CD8-positive, alpha-beta memory T cell (primary cell): ENCODE data around the gene SLC6A7. TPM values are rescaled to one million over a fixed set of nuclear protein-coding genes. Genes with fewer than 3 reads are reported as not detected.
"Not testable (repeated sequence)": the region's sequence is repeated elsewhere in the genome, so short reads cannot be mapped to it uniquely, and the experiment has no call there.

ENCODE experiments used
- CTCF ChIA-PET: fragments of 350-600 bp; sonication (Branson Sonifier 250); formaldehyde crosslinking; loops from one replicate; lab custom pipeline; 2021; ENCODE audit warnings: antibody characterized with exemption; lab: Charles Lee
- POLR2A ChIA-PET: fragments of 350-600 bp; sonication (Branson Sonifier 250); formaldehyde crosslinking; loops from one replicate; lab custom pipeline; 2021; ENCODE audit warnings: antibody characterized with exemption; lab: Charles Lee
- DNase-seq, 5 donors: peaks; one replicate each; pipeline versions ENCODE4 v3.0.0 to v3.0.0-alpha.2; 2020 to 2022; ENCODE audit warnings: mixed read lengths in 1 of 5
- H3K27ac ChIP-seq: one replicate; pipeline ENCODE4 v1.7.0; 2013; ENCODE audit warnings: low read depth, mild to moderate bottlenecking, low read length, moderate library complexity
- H3K27me3 ChIP-seq: 2 replicates; pipeline ENCODE4 v1.7.0; 2013; ENCODE audit warnings: low read length, mild to moderate bottlenecking; ENCODE audit not compliant: insufficient read depth, poor library complexity, severe bottlenecking
- H3K36me3 ChIP-seq: 2 replicates; pipeline ENCODE4 v1.7.0; 2013; ENCODE audit warnings: mild to moderate bottlenecking, low read length, moderate library complexity; ENCODE audit not compliant: insufficient read depth
- H3K4me1 ChIP-seq: 2 replicates; pipeline ENCODE4 v1.7.0; 2013; ENCODE audit warnings: mild to moderate bottlenecking, low read length, moderate library complexity; ENCODE audit not compliant: insufficient read depth
- H3K4me3 ChIP-seq: 2 replicates; pipeline ENCODE4 v1.7.0; 2013; ENCODE audit warnings: mild to moderate bottlenecking, low read length
- H3K9me3 ChIP-seq: 2 replicates; pipeline ENCODE4 v1.7.0; 2013; ENCODE audit warnings: mild to moderate bottlenecking, low read length
- H3K27ac Mint-ChIP-seq, 8 donors: one replicate each; pipeline ENCODE4 v1.8.0; 2020 to 2021; ENCODE audit warnings: mixed read lengths in 8 of 8, mild to moderate bottlenecking in 6 of 8, inconsistent platforms in 3 of 8, moderate library complexity in 3 of 8
- H3K27me3 Mint-ChIP-seq, 2 donors: one replicate each; pipeline ENCODE4 v1.8.0; 2020 to 2021; ENCODE audit warnings: mixed read lengths in 2 of 2, mild to moderate bottlenecking in 1 of 2, moderate library complexity in 1 of 2
- H3K36me3 Mint-ChIP-seq, 3 donors: one replicate each; pipeline ENCODE4 v1.8.0; 2020 to 2021; ENCODE audit warnings: mixed read lengths in 3 of 3, inconsistent platforms in 1 of 3, mild to moderate bottlenecking in 1 of 3
- H3K4me1 Mint-ChIP-seq, 3 donors: one replicate each; pipeline ENCODE4 v1.8.0; 2020 to 2021; ENCODE audit warnings: mixed read lengths in 3 of 3, inconsistent platforms in 1 of 3, mild to moderate bottlenecking in 1 of 3
- H3K4me3 Mint-ChIP-seq, 7 donors: one replicate each; pipeline ENCODE4 v1.8.0; 2020 to 2021; ENCODE audit warnings: mixed read lengths in 7 of 7, mild to moderate bottlenecking in 6 of 7, moderate library complexity in 4 of 7, inconsistent platforms in 2 of 7
- H3K9me3 Mint-ChIP-seq, 5 donors: one replicate each; pipeline ENCODE4 v1.8.0; 2020 to 2022; ENCODE audit warnings: mixed read lengths in 5 of 5, mild to moderate bottlenecking in 3 of 5, moderate library complexity in 2 of 5, inconsistent platforms in 1 of 5
- polyA plus RNA-seq: library from polyadenylated mRNA; unstranded; fragments of 300-500 nt; fragmentation: Illumina TruSeq; gene quantifications from one replicate; pipeline ENCODE4 v1.2.3, GENCODE V29; 2021
- total RNA-seq, 2 experiments: library from RNA; stranded (reverse); gene quantifications; one replicate each; pipeline ENCODE4 v1.2.3, GENCODE V29; 2021

Gene SLC6A7
- total and polyA plus RNA-seq, 3 experiments from 2014 or later = not detected

GRCh38 chr5:150233706-150234105, 43.8 kb downstream of the SLC6A7 start:
- H3K36me3 Mint-ChIP-seq, POLR2A ChIA-PET, H3K4me3 ChIP-seq, H3K4me3 Mint-ChIP-seq, H3K27ac Mint-ChIP-seq, H3K27ac ChIP-seq, H3K4me1 Mint-ChIP-seq, H3K27me3 ChIP-seq, H3K27me3 Mint-ChIP-seq, H3K9me3 ChIP-seq, H3K4me1 ChIP-seq, H3K9me3 Mint-ChIP-seq, H3K36me3 ChIP-seq, DNase-seq: not testable (repeated sequence)
- CTCF ChIA-PET = interaction anchor here (1.5 kb wide), 1 partner anchor 75 kb away, joined by 3 read pairs; no protein-coding TSS in a partner anchor

- H3K4me1 ChIP-seq = no peaks in the 10 kb centered on the region
- Mint-ChIP-seq H3K4me3 (no peak overlapping the region), H3K27ac (peak overlapping the region in 1 of 8 donors; percentile 2), H3K9me3 (no peaks in the 10 kb centered on the region), H3K4me1 (no peaks in the 10 kb centered on the region), H3K36me3 (no peaks in the 10 kb centered on the region), H3K27me3 (no peaks in the 10 kb centered on the region)
- no peak for DNase-seq
- no peaks in the 10 kb centered on the region for H3K27me3 ChIP-seq
- ChIA-PET CTCF (interaction anchor here (0.7 to 1.5 kb wide), 2 partner anchors 18 to 76 kb away, joined by 3 read pairs; no protein-coding TSS in a partner anchor), POLR2A (no interaction called here)
- H3K9me3 ChIP-seq = no peaks in the 10 kb centered on the region
- H3K36me3 ChIP-seq = no peaks in the 10 kb centered on the region
- no peak overlapping the region for H3K4me3 ChIP-seq
- H3K27ac ChIP-seq = no peak overlapping the region
Measured at GRCh38 chr5:150234576-150235499, 45.0 kb downstream of the SLC6A7 start.

- H3K9me3 ChIP-seq = no peaks in the 10 kb centered on the region
- no peak for DNase-seq
- no peak overlapping the region for H3K4me3 ChIP-seq
- H3K36me3 Mint-ChIP-seq = no peaks in the 10 kb centered on the region
- no peaks in the 10 kb centered on the region for H3K27me3 Mint-ChIP-seq
- no peaks in the 10 kb centered on the region for H3K27me3 ChIP-seq
- no peaks in the 10 kb centered on the region for H3K9me3 Mint-ChIP-seq
- no peaks in the 10 kb centered on the region for H3K4me1 ChIP-seq
- no peak overlapping the region for H3K27ac ChIP-seq
- H3K4me3 Mint-ChIP-seq = no peak overlapping the region
- H3K27ac Mint-ChIP-seq = no peak overlapping the region
- POLR2A ChIA-PET = no interaction called here
- CTCF ChIA-PET = interaction anchor here (0.7 kb wide), 1 partner anchor 19 kb away, joined by 3 read pairs; no protein-coding TSS in a partner anchor
- no peaks in the 10 kb centered on the region for H3K36me3 ChIP-seq
- no peaks in the 10 kb centered on the region for H3K4me1 Mint-ChIP-seq
Measured at GRCh38 chr5:150235500-150235854, 45.6 kb downstream of the SLC6A7 start.

DNA sequence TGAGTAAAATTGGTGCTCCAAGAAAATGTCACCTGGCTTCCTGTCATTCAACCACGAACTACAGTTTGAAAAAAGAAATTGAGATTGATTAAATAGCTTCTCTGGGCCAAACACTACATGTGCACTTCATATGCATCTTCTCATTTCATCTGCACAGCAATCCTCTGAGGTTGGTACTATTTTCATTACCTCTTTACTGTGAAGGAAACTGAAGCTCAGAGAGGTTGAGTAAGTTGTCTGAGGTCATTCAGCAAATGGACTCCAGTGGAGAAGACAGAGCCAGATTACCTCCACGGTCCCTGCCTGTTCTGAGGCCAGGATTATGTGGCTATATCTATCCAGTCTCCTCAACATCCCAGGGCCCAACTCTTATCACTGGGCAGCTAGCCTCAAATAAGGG, 46.5 kb downstream of the SLC6A7 start:
- CTCF ChIA-PET = no interaction called here
- no peak overlapping the region for H3K27ac ChIP-seq
- Mint-ChIP-seq H3K4me3 (no peak overlapping the region), H3K27ac (no peak overlapping the region), H3K4me1 (no peaks in the 10 kb centered on the region), H3K36me3 (no peaks in the 10 kb centered on the region), H3K9me3 (no peaks in the 10 kb centered on the region), H3K27me3 (no peaks in the 10 kb centered on the region)
- no peaks in the 10 kb centered on the region for H3K27me3 ChIP-seq
- no peaks in the 10 kb centered on the region for H3K4me1 ChIP-seq
- no peak overlapping the region for H3K4me3 ChIP-seq
- POLR2A ChIA-PET = no interaction called here
- no peaks in the 10 kb centered on the region for H3K36me3 ChIP-seq
- no peak for DNase-seq
- H3K9me3 ChIP-seq = no peaks in the 10 kb centered on the region

GRCh38 chr5:150236981-150237754, 47.3 kb downstream of the SLC6A7 start:
- H3K27ac Mint-ChIP-seq = no peak overlapping the region
- Histone ChIP-seq H3K4me3 (no peak overlapping the region), H3K27me3 (no peaks in the 10 kb centered on the region), H3K36me3 (no peaks in the 10 kb centered on the region), H3K27ac (no peak overlapping the region), H3K9me3 (no peaks in the 10 kb centered on the region), H3K4me1 (no peaks in the 10 kb centered on the region)
- POLR2A ChIA-PET = no interaction called here
- peak in 1 of 5 donors; percentile 34 for DNase-seq
- no peak overlapping the region for H3K4me3 Mint-ChIP-seq
- no peaks in the 10 kb centered on the region for H3K27me3 Mint-ChIP-seq
- CTCF ChIA-PET = interaction anchor here (0.7 to 1.2 kb wide), 3 partner anchors 17 to 610 kb away, joined by 3 read pairs; partner anchors contain the start of gene IRGM
- no peaks in the 10 kb centered on the region for H3K4me1 Mint-ChIP-seq
- H3K36me3 Mint-ChIP-seq = no peaks in the 10 kb centered on the region
- H3K9me3 Mint-ChIP-seq = no peaks in the 10 kb centered on the region

- ChIA-PET CTCF (interaction anchor here (1.2 kb wide), 1 partner anchor 20 kb away, joined by 3 read pairs; no protein-coding TSS in a partner anchor), POLR2A (no interaction called here)
- no peaks in the 10 kb centered on the region for H3K36me3 ChIP-seq
- H3K4me3 Mint-ChIP-seq = no peak overlapping the region
- no peaks in the 10 kb centered on the region for H3K27me3 Mint-ChIP-seq
- H3K9me3 Mint-ChIP-seq = no peaks in the 10 kb centered on the region
- no peaks in the 10 kb centered on the region for H3K9me3 ChIP-seq
- H3K27ac Mint-ChIP-seq = no peak overlapping the region
- no peaks in the 10 kb centered on the region for H3K4me1 Mint-ChIP-seq
- no peak overlapping the region for H3K4me3 ChIP-seq
- peak in 1 of 5 donors; percentile 7 for DNase-seq
- no peaks in the 10 kb centered on the region for H3K36me3 Mint-ChIP-seq
- H3K27me3 ChIP-seq = no peaks in the 10 kb centered on the region
- no peaks in the 10 kb centered on the region for H3K4me1 ChIP-seq
- H3K27ac ChIP-seq = no peak overlapping the region
Measured at GRCh38 chr5:150238646-150239045, 48.8 kb downstream of the SLC6A7 start.

DNA sequence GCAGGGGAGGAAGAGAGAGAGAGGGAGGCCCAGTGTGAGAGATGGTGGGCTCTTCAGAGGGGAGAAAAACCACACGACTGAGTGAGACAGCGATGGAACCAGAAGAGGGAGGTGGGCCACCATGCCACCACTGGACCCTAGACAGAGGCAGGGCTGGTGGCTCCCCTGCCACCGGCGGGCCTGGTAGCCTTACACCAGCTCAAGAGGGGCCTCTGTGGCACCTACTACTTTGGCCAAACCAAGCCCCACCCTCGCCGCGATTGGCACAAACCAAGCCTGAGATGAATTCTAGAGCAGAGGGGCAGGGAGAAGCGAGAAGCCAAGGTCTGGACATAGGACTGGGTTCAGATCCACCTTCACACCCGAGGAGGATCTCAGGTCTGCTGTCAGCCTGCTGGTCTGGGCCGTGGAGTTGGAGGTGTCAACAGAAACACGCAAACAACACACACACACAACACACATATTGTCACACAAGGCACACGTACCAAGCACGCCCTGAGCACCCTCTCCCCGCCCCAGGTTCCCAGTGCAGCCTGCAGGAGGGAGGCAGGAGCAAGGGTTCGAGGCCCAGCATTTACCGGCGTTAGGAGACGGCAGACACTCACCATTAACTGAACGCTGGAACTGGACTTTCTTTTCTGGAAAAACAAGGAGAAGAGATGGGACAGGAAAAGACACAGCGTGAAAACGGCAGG, 49.4 kb downstream of the SLC6A7 start:
- ChIA-PET CTCF (no interaction called here), POLR2A (no interaction called here)
- no peaks in the 10 kb centered on the region for H3K4me1 ChIP-seq
- no peak for DNase-seq
- Mint-ChIP-seq H3K27me3 (no peaks in the 10 kb centered on the region), H3K4me3 (no peak overlapping the region), H3K4me1 (no peaks in the 10 kb centered on the region), H3K36me3 (no peaks in the 10 kb centered on the region), H3K27ac (no peak overlapping the region), H3K9me3 (no peaks in the 10 kb centered on the region)
- H3K36me3 ChIP-seq = no peaks in the 10 kb centered on the region
- no peak overlapping the region for H3K4me3 ChIP-seq
- no peaks in the 10 kb centered on the region for H3K27me3 ChIP-seq
- no peaks in the 10 kb centered on the region for H3K9me3 ChIP-seq
- no peak overlapping the region for H3K27ac ChIP-seq

DNA sequence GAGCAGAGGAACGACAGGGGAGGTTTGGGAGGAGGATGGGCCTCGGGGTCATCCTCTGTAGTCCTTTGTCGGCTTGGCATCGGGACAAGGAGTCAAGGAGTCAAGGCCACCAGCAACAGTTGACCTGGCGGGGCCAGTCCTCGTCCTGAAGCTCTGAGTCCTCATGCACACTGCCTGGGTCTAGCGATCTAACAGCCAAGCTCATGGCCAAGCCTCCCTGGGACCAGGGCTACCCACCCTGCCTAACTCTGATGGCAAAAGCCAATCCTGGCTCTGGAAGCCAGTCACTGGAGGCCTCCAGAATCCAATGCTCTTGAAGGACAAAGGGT, 49.9 kb downstream of the SLC6A7 start:
- H3K4me3 Mint-ChIP-seq = no peak overlapping the region
- ChIA-PET POLR2A (no interaction called here), CTCF (no interaction called here)
- no peaks in the 10 kb centered on the region for H3K4me1 Mint-ChIP-seq
- Histone ChIP-seq H3K4me3 (no peak overlapping the region), H3K36me3 (no peaks in the 10 kb centered on the region), H3K27me3 (no peaks in the 10 kb centered on the region), H3K9me3 (no peaks in the 10 kb centered on the region), H3K27ac (no peak overlapping the region), H3K4me1 (no peaks in the 10 kb centered on the region)
- no peaks in the 10 kb centered on the region for H3K27me3 Mint-ChIP-seq
- H3K36me3 Mint-ChIP-seq = no peaks in the 10 kb centered on the region
- H3K9me3 Mint-ChIP-seq = no peaks in the 10 kb centered on the region
- no peak for DNase-seq
- H3K27ac Mint-ChIP-seq = no peak overlapping the region
